Measurements from ENCODE around the gene ZMYND10.
"Not testable (repeated sequence)": the region's sequence is repeated elsewhere in the genome, so short reads cannot be mapped to it uniquely, and the experiment has no call there.

Gene ZMYND10

GRCh38 chr3:50316657-50317242 is 28.8 kb downstream of the ZMYND10 start:
- no peaks in the 10 kb centered on the region for H3F3A ChIP-seq (ENCODE audit: low read depth)
- H3K4me1 ChIP-seq (ENCODE audit: insufficient read depth, low read length, poor library complexity, severe bottlenecking) = peaks cover 37% of the 10 kb centered on the region
- H3K4me3 ChIP-seq (ENCODE audit: low read length, poor library complexity, severe bottlenecking) = no peak overlapping the region
- H3K79me2 ChIP-seq (ENCODE audit: insufficient read depth, low read length) = peaks cover 29% of the 10 kb centered on the region
- no peak overlapping the region for H2AFZ ChIP-seq (ENCODE audit: low read length)
- TF ChIP-seq EZH2phosphoT487 (IDR thresholded peaks at IDR 0.05; ENCODE audit: borderline replicate concordance) (no peak), CTCF (conservative IDR thresholded peaks at IDR 0.05; ENCODE audit: low read length) (no peak)
- H3K4me2 ChIP-seq (ENCODE audit: low read depth, low read length, poor library complexity, severe bottlenecking) = peak overlapping the region; percentile 30
- no peaks in the 10 kb centered on the region for H3K27me3 ChIP-seq (ENCODE audit: insufficient read depth, low read length, poor library complexity, severe bottlenecking)
- H3K36me3 ChIP-seq (ENCODE audit: insufficient read depth, low read length) = no peaks in the 10 kb centered on the region
- peak overlapping the region; percentile 14 for H3K9ac ChIP-seq (ENCODE audit: low read depth, low read length, poor library complexity, severe bottlenecking)
- no peaks in the 10 kb centered on the region for H3K9me3 ChIP-seq (ENCODE audit: insufficient read depth, low read depth, low read length)
- H4K20me1 ChIP-seq (ENCODE audit: insufficient read depth, low read length, poor library complexity, severe bottlenecking) = peaks cover 15% of the 10 kb centered on the region
- no peaks in the 10 kb centered on the region for H3K9me2 ChIP-seq (replicated peaks; ENCODE audit: low read depth, low read length)

- H3K9me2 ChIP-seq (replicated peaks; ENCODE audit: low read depth, low read length) = no peaks in the 10 kb centered on the region
- no peak overlapping the region for H3K4me3 ChIP-seq (ENCODE audit: low read length, poor library complexity, severe bottlenecking)
- H3K4me2 ChIP-seq (ENCODE audit: low read depth, low read length, poor library complexity, severe bottlenecking) = no peak overlapping the region
- H3K27me3 ChIP-seq (ENCODE audit: insufficient read depth, low read length, poor library complexity, severe bottlenecking) = no peaks in the 10 kb centered on the region
- H3K79me2 ChIP-seq (ENCODE audit: insufficient read depth, low read length) = peaks cover 20% of the 10 kb centered on the region
- no peak overlapping the region for H3K9ac ChIP-seq (ENCODE audit: low read depth, low read length, poor library complexity, severe bottlenecking)
- H3K4me1 ChIP-seq (ENCODE audit: insufficient read depth, low read length, poor library complexity, severe bottlenecking) = peaks cover 28% of the 10 kb centered on the region
- H3F3A ChIP-seq (ENCODE audit: low read depth) = no peaks in the 10 kb centered on the region
- no peaks in the 10 kb centered on the region for H3K9me3 ChIP-seq (ENCODE audit: insufficient read depth, low read depth, low read length)
- H2AFZ ChIP-seq (ENCODE audit: low read length) = no peak overlapping the region
- no peak for TF ChIP-seq EZH2phosphoT487 (IDR thresholded peaks at IDR 0.05; ENCODE audit: borderline replicate concordance)
- no peak for TF ChIP-seq CTCF (conservative IDR thresholded peaks at IDR 0.05; ENCODE audit: low read length)
- H3K36me3 ChIP-seq (ENCODE audit: insufficient read depth, low read length) = no peaks in the 10 kb centered on the region
- H4K20me1 ChIP-seq (ENCODE audit: insufficient read depth, low read length, poor library complexity, severe bottlenecking) = peaks cover 7% of the 10 kb centered on the region
Observed at GRCh38 chr3:50314816-50315215, 30.7 kb downstream of the ZMYND10 start.

DNA sequence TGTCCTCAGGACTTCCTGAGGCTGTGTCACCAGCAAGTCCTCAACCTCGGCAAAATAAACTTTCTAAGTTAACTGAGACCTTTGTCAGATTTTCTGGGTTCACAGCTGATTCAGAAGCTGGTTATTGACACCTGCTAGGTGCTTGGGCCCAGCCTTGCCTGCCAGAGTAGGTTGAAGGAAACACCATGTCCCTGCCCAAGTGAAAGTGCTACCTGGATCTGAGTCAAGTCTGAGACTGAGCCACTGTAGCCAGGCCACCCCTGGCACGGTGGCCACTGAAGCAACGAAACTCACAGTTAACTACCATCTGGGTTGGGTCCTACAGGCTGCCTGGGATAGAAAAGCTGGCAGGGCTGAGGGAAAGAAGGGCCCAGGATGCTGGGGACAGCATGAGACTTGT is 31.2 kb downstream of the ZMYND10 start:
- H3K9ac ChIP-seq (ENCODE audit: low read depth, low read length, poor library complexity, severe bottlenecking) = no peak overlapping the region
- H3K79me2 ChIP-seq (ENCODE audit: insufficient read depth, low read length) = peaks cover 15% of the 10 kb centered on the region; the same call in 1 of the 2 replicates
- no peaks in the 10 kb centered on the region for H3K36me3 ChIP-seq (ENCODE audit: insufficient read depth, low read length)
- no peaks in the 10 kb centered on the region for H3F3A ChIP-seq (ENCODE audit: low read depth)
- peaks cover 27% of the 10 kb centered on the region for H3K4me1 ChIP-seq (ENCODE audit: insufficient read depth, low read length, poor library complexity, severe bottlenecking)
- H3K4me2 ChIP-seq (ENCODE audit: low read depth, low read length, poor library complexity, severe bottlenecking) = no peak overlapping the region
- no peaks in the 10 kb centered on the region for H3K9me2 ChIP-seq (replicated peaks; ENCODE audit: low read depth, low read length)
- peaks cover 3% of the 10 kb centered on the region for H4K20me1 ChIP-seq (ENCODE audit: insufficient read depth, low read length, poor library complexity, severe bottlenecking)
- no peak for TF ChIP-seq CTCF (conservative IDR thresholded peaks at IDR 0.05; ENCODE audit: low read length)
- TF ChIP-seq EZH2phosphoT487 (IDR thresholded peaks at IDR 0.05; ENCODE audit: borderline replicate concordance) = no peak
- H2AFZ ChIP-seq (ENCODE audit: low read length) = no peak overlapping the region
- H3K4me3 ChIP-seq (ENCODE audit: low read length, poor library complexity, severe bottlenecking) = no peak overlapping the region
- H3K27me3 ChIP-seq (ENCODE audit: insufficient read depth, low read length, poor library complexity, severe bottlenecking) = no peaks in the 10 kb centered on the region
- no peaks in the 10 kb centered on the region for H3K9me3 ChIP-seq (ENCODE audit: insufficient read depth, low read depth, low read length)

DNA sequence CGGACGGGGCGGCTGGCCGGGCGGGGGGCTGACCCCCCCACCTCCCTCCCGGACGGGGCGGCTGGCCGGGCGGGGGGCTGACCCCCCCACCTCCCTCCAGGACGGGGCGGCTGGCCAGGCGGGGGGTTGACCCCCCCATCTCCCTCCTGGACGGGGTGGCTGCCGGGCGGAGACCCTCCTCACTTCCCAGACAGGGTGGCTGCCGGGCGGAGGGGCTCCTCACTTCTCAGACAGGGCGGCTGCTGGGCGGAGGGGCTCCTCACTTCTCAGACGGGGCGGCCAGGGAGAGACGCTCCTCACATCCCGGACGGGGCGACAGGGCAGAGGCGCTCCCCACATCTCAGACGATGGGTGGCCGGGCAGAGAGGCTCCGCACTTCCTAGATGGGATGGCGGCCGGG is 33.5 kb downstream of the ZMYND10 start:
- H3K4me2 ChIP-seq (ENCODE audit: low read depth, low read length, poor library complexity, severe bottlenecking); H3K4me1 ChIP-seq (ENCODE audit: insufficient read depth, low read length, poor library complexity, severe bottlenecking); H2AFZ ChIP-seq (ENCODE audit: low read length); H3K36me3 ChIP-seq (ENCODE audit: insufficient read depth, low read length); H3K9ac ChIP-seq (ENCODE audit: low read depth, low read length, poor library complexity, severe bottlenecking); H3F3A ChIP-seq (ENCODE audit: low read depth); H3K4me3 ChIP-seq (ENCODE audit: low read length, poor library complexity, severe bottlenecking); H3K27me3 ChIP-seq (ENCODE audit: insufficient read depth, low read length, poor library complexity, severe bottlenecking); H3K9me3 ChIP-seq (ENCODE audit: insufficient read depth, low read depth, low read length); H3K9me2 ChIP-seq (replicated peaks; ENCODE audit: low read depth, low read length); H4K20me1 ChIP-seq (ENCODE audit: insufficient read depth, low read length, poor library complexity, severe bottlenecking); H3K79me2 ChIP-seq (ENCODE audit: insufficient read depth, low read length): not testable (repeated sequence)
